Fibroblast of lung (primary cell): ENCODE measurements around the gene FGR. TPM values are rescaled to one million over a fixed set of nuclear protein-coding genes. Genes with fewer than 3 reads are reported as not detected.

Experiments
- DNase-seq, 2 donors: peaks; one replicate each; pipeline versions ENCODE4 v3.0.0 to v3.0.0-alpha.2; 2010; ENCODE audit warnings: low read depth in 2 of 2
- H2AFZ ChIP-seq: 2 replicates; pipeline ENCODE4 v1.5.1; 2012; ENCODE audit warnings: low read length, control low read depth, inconsistent platforms
- H3K27ac ChIP-seq: 2 replicates; pipeline ENCODE4 v1.5.1; 2011; ENCODE audit warnings: low read length, control low read depth; ENCODE audit not compliant: insufficient read depth
- H3K27me3 ChIP-seq: 2 replicates; pipeline ENCODE4 v1.5.1; 2011; ENCODE audit warnings: mild to moderate bottlenecking, low read length; ENCODE audit not compliant: control insufficient read depth, insufficient read depth
- H3K36me3 ChIP-seq: 2 replicates; pipeline ENCODE4 v1.5.1; 2011; ENCODE audit warnings: low read length; ENCODE audit not compliant: control insufficient read depth, insufficient read depth
- H3K4me1 ChIP-seq: 2 replicates; pipeline ENCODE4 v1.5.1; 2011; ENCODE audit warnings: low read length; ENCODE audit not compliant: control insufficient read depth, insufficient read depth; ENCODE audit errors: extremely low read depth
- H3K4me2 ChIP-seq: 2 replicates; pipeline ENCODE4 v1.5.1; 2011; ENCODE audit warnings: low read length, control low read depth; ENCODE audit not compliant: insufficient read depth; ENCODE audit errors: extremely low read depth
- H3K4me3 ChIP-seq, 4 experiments: fragments of 200-600 bp in 1 of 4; sonication (generic) in 1 of 4; replicated peaks in 1 of 4; 2 replicates each; pipeline ENCODE4 v1.5.1; 2011 to 2016; ENCODE audit warnings: low read length in 4 of 4, low read depth in 3 of 4, mild to moderate bottlenecking in 3 of 4, control low read depth in 2 of 4, inconsistent platforms in 1 of 4, mixed read lengths in 1 of 4; ENCODE audit not compliant: insufficient read depth in 1 of 4; ENCODE audit errors: control extremely low read depth in 1 of 4
- H3K79me2 ChIP-seq: 2 replicates; pipeline ENCODE4 v1.5.1; 2012; ENCODE audit warnings: mild to moderate bottlenecking, low read length, inconsistent platforms; ENCODE audit not compliant: control insufficient read depth, insufficient read depth
- H3K9ac ChIP-seq: 2 replicates; pipeline ENCODE4 v1.5.1; 2011; ENCODE audit warnings: mild to moderate bottlenecking, low read length, control low read depth; ENCODE audit not compliant: insufficient read depth
- H3K9me3 ChIP-seq: 2 replicates; pipeline ENCODE4 v1.5.1; 2012; ENCODE audit warnings: low read depth, low read length; ENCODE audit not compliant: control insufficient read depth, insufficient read depth
- H4K20me1 ChIP-seq: 2 replicates; pipeline ENCODE4 v1.5.1; 2011; ENCODE audit warnings: low read length; ENCODE audit not compliant: control insufficient read depth, insufficient read depth; ENCODE audit errors: extremely low read depth
- CTCF ChIP-seq, 2 donors: IDR thresholded peaks in 1 of 2; conservative IDR thresholded peaks in 1 of 2; 1 replicate in 1 of 2; 2 replicates in 1 of 2; pipeline ENCODE4 v1.5.1; 2011 to 2012; ENCODE audit warnings: low read length in 2 of 2, control low read depth in 1 of 2, inconsistent platforms in 1 of 2, low read depth in 1 of 2, mild to moderate bottlenecking in 1 of 2
- EZH2 ChIP-seq: IDR thresholded peaks from 2 replicates; pipeline ENCODE4 v1.5.1; 2012; ENCODE audit warnings: low read length, control low read depth, mild to moderate bottlenecking; ENCODE audit errors: missing control alignments
- polyA plus RNA-seq, 2 donors: library from polyadenylated mRNA; depleted of rRNA in 1 of 2; stranded (reverse) in 1 of 2; unstranded in 1 of 2; fragments of >200 nt; gene quantifications; 2 replicates each; pipeline ENCODE4 v1.2.1, GENCODE V29; 2011 to 2012; ENCODE audit warnings: missing spikeins in 1 of 2
- total RNA-seq: library from RNA; depleted of rRNA; stranded (reverse); fragments of >200 nt; gene quantifications from 2 replicates; pipeline ENCODE4 v1.2.1, GENCODE V29; 2014

Gene FGR
- total and polyA plus RNA-seq, 2 donors (not counting 1 experiment from before 2014, with no cell fraction given), result not detected

GRCh38 chr1:27648602-27649305 is 13.8 kb upstream of the FGR start:
- H3K36me3 ChIP-seq, result no peaks in the 10 kb centered on the region
- H3K27me3 ChIP-seq, result no peaks in the 10 kb centered on the region
- no peak for TF ChIP-seq CTCF (conservative IDR thresholded peaks at IDR 0.05 in 1 of 2, IDR thresholded peaks at IDR 0.05 in 1 of 2; ENCODE audit: low read depth in 1 of 2, low read length in 2 of 2)
- TF ChIP-seq EZH2, result no peak
- H3K4me1 ChIP-seq, result peaks cover 10% of the 10 kb centered on the region
- no peak overlapping the region for H3K9ac ChIP-seq
- H3K4me2 ChIP-seq, result no peak overlapping the region
- no peaks in the 10 kb centered on the region for H4K20me1 ChIP-seq
- H3K4me3 ChIP-seq, result no peak overlapping the region
- DNase-seq, result no peak
- no peaks in the 10 kb centered on the region for H3K79me2 ChIP-seq
- H3K27ac ChIP-seq, result no peak overlapping the region
- H3K9me3 ChIP-seq, result no peaks in the 10 kb centered on the region
- no peak overlapping the region for H2AFZ ChIP-seq

- no peak overlapping the region for H3K4me3 ChIP-seq
- H3K9me3 ChIP-seq, result no peaks in the 10 kb centered on the region
- H3K79me2 ChIP-seq, result no peaks in the 10 kb centered on the region
- H3K4me2 ChIP-seq, result no peak overlapping the region
- H3K27ac ChIP-seq, result no peak overlapping the region
- no peak overlapping the region for H2AFZ ChIP-seq
- H3K27me3 ChIP-seq, result no peaks in the 10 kb centered on the region
- H3K9ac ChIP-seq, result no peak overlapping the region
- H4K20me1 ChIP-seq, result no peaks in the 10 kb centered on the region
- peaks cover 10% of the 10 kb centered on the region for H3K4me1 ChIP-seq
- no peak for TF ChIP-seq CTCF (conservative IDR thresholded peaks at IDR 0.05 in 1 of 2, IDR thresholded peaks at IDR 0.05 in 1 of 2; ENCODE audit: low read depth in 1 of 2, low read length in 2 of 2)
- no peak for TF ChIP-seq EZH2
- DNase-seq, result no peak
- no peaks in the 10 kb centered on the region for H3K36me3 ChIP-seq
Measured at GRCh38 chr1:27647328-27647727, 12.3 kb upstream of the FGR start.

GRCh38 chr1:27646676-27647075 is 11.7 kb upstream of the FGR start:
- Histone ChIP-seq H3K27me3 (no peaks in the 10 kb centered on the region), H4K20me1 (no peaks in the 10 kb centered on the region), H3K27ac (no peak overlapping the region), H3K9ac (no peak overlapping the region), H3K4me1 (peaks cover 10% of the 10 kb centered on the region), H2AFZ (no peak overlapping the region), H3K9me3 (no peaks in the 10 kb centered on the region), H3K4me3 (no peak overlapping the region), H3K4me2 (no peak overlapping the region), H3K79me2 (no peaks in the 10 kb centered on the region), H3K36me3 (no peaks in the 10 kb centered on the region)
- TF ChIP-seq CTCF (conservative IDR thresholded peaks at IDR 0.05 in 1 of 2, IDR thresholded peaks at IDR 0.05 in 1 of 2; ENCODE audit: low read depth in 1 of 2, low read length in 2 of 2), result no peak
- TF ChIP-seq EZH2, result no peak
- DNase-seq, result peak in 1 of 2 donors; percentile 44
